CD4-positive, alpha-beta T cell (primary cell): ENCODE data around the gene RNF111. TPM values are rescaled to one million over a fixed set of nuclear protein-coding genes. Genes with fewer than 3 reads are reported as not detected.

ENCODE experiments used
- ATAC-seq: fragments of 200-7000 bp; cut with Tn5 transposase; one replicate; pipeline ENCODE4 v1.10.0; 2022; ENCODE audit warnings: mild to moderate bottlenecking; ENCODE audit not compliant: poor library complexity
- CTCF ChIA-PET: fragments of 350-600 bp; sonication (Branson Sonifier 250); formaldehyde crosslinking; loops from one replicate; lab custom pipeline; 2021; ENCODE audit warnings: antibody characterized with exemption, inconsistent platforms; lab: Charles Lee
- POLR2A ChIA-PET: fragments of 350-600 bp; sonication (Branson Sonifier 250); formaldehyde crosslinking; loops from one replicate; lab custom pipeline; 2021; ENCODE audit warnings: antibody characterized with exemption, inconsistent platforms; lab: Charles Lee
- DNase-seq, 14 experiments: peaks; one replicate each; pipeline ENCODE4 v3.0.0-alpha.2; 2013 to 2020; ENCODE audit warnings: mixed read lengths in 2 of 14
- H3K27ac ChIP-seq, 2 donors: one replicate each; pipeline versions ENCODE4 v1.5.1 to v1.7.0; 2013; ENCODE audit warnings: low read length in 2 of 2, low read depth in 1 of 2, mild to moderate bottlenecking in 1 of 2
- H3K27me3 ChIP-seq, 2 experiments: 1 replicate in 1 of 2; 2 replicates in 1 of 2; pipeline versions ENCODE4 v1.6.1 to v1.7.0; 2013; ENCODE audit warnings: low read length in 2 of 2, control low read depth in 1 of 2, mild to moderate bottlenecking in 1 of 2, moderate library complexity in 1 of 2; ENCODE audit not compliant: insufficient read depth in 2 of 2, control insufficient read depth in 1 of 2
- H3K36me3 ChIP-seq: one replicate; pipeline ENCODE4 v1.6.1; 2013; ENCODE audit warnings: low read length, control low read depth; ENCODE audit not compliant: insufficient read depth
- H3K4me1 ChIP-seq: one replicate; pipeline ENCODE4 v1.6.1; 2013; ENCODE audit warnings: low read length, control low read depth; ENCODE audit not compliant: insufficient read depth
- H3K4me3 ChIP-seq: one replicate; pipeline ENCODE4 v1.5.1; 2013; ENCODE audit warnings: mild to moderate bottlenecking, low read length, moderate library complexity
- H3K9me3 ChIP-seq, 2 experiments: 1 replicate in 1 of 2; 2 replicates in 1 of 2; pipeline versions ENCODE4 v1.6.1 to v1.7.0; 2013; ENCODE audit warnings: low read length in 2 of 2, mild to moderate bottlenecking in 2 of 2, control low read depth in 1 of 2, moderate library complexity in 1 of 2; ENCODE audit not compliant: control insufficient read depth in 1 of 2, insufficient read depth in 1 of 2
- H3K27ac Mint-ChIP-seq: one replicate; pipeline ENCODE4 v1.8.0; 2020; ENCODE audit warnings: mixed read lengths
- H3K27me3 Mint-ChIP-seq: one replicate; pipeline ENCODE4 v1.8.0; 2021; ENCODE audit warnings: mixed read lengths
- H3K36me3 Mint-ChIP-seq: one replicate; pipeline ENCODE4 v1.8.0; 2021; ENCODE audit warnings: low read depth, mixed read lengths
- H3K4me1 Mint-ChIP-seq: one replicate; pipeline ENCODE4 v1.8.0; 2021; ENCODE audit warnings: low read depth, mixed read lengths
- H3K4me3 Mint-ChIP-seq: one replicate; pipeline ENCODE4 v1.8.0; 2020; ENCODE audit warnings: mild to moderate bottlenecking, mixed read lengths
- H3K9me3 Mint-ChIP-seq: one replicate; pipeline ENCODE4 v1.8.0; 2020; ENCODE audit warnings: mixed read lengths
- intact Hi-C, 2 experiments: fragments of 100-400 bp; cut with DNase I in 1 of 2; cut with micrococcal nuclease in 1 of 2; formaldehyde crosslinking; loops; one replicate each; pipeline versions ENCODE4 v1.15.1 to v1.9.0; 2023 to 2025; cut with DNase I, micrococcal nuclease
- total RNA-seq, 174 experiments: library from RNA in 2 of 174; stranded (reverse) in 2 of 174; gene quantifications; one replicate each; pipeline ENCODE4 v1.2.3 and lab custom pipeline; 2021 to 2026
- TF ChIP-seq, protein P1 (sequence below): fragments of 200-600 bp; IDR thresholded peaks from one replicate; pipeline ENCODE4 v1.8.0; 2022; ENCODE audit warnings: antibody characterized with exemption, mild to moderate bottlenecking

Gene RNF111
- total RNA-seq, 2 experiments from 2014 or later, result 35.4 to 37.1 TPM

DNA sequence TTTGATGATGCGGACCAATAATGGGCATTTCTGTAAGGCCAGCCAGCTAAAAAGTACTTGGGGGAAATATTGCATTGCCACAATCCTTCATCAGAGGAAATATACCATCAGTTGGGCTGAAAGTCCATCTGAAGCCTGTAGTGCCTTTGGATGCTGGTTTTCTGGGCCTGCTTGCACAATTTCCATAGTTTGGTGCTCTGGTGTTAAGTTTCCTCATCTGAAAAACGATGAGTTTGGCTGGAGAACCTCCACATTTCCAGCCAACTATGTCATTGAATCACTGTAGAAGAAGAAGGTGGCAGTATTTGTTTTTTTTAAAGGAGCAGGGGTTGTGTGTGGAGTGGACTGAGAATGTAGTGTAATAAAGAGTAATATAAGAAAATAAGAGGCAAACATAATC, 127.6 kb downstream of the RNF111 start:
- Mint-ChIP-seq H3K9me3 (no peaks in the 10 kb centered on the region), H3K27me3 (no peaks in the 10 kb centered on the region), H3K4me3 (no peak overlapping the region), H3K27ac (no peak overlapping the region), H3K36me3 (no peaks in the 10 kb centered on the region), H3K4me1 (no peaks in the 10 kb centered on the region)
- CTCF ChIA-PET, result no interaction called here
- POLR2A ChIA-PET, result no interaction called here
- Histone ChIP-seq H3K27ac (no peak overlapping the region), H3K27me3 (no peaks in the 10 kb centered on the region), H3K4me3 (no peak overlapping the region), H3K36me3 (no peaks in the 10 kb centered on the region), H3K9me3 (no peaks in the 10 kb centered on the region), H3K4me1 (no peaks in the 10 kb centered on the region)
- DNase-seq (no peak), ATAC-seq (no peak)
- TF ChIP-seq, protein P1, sequence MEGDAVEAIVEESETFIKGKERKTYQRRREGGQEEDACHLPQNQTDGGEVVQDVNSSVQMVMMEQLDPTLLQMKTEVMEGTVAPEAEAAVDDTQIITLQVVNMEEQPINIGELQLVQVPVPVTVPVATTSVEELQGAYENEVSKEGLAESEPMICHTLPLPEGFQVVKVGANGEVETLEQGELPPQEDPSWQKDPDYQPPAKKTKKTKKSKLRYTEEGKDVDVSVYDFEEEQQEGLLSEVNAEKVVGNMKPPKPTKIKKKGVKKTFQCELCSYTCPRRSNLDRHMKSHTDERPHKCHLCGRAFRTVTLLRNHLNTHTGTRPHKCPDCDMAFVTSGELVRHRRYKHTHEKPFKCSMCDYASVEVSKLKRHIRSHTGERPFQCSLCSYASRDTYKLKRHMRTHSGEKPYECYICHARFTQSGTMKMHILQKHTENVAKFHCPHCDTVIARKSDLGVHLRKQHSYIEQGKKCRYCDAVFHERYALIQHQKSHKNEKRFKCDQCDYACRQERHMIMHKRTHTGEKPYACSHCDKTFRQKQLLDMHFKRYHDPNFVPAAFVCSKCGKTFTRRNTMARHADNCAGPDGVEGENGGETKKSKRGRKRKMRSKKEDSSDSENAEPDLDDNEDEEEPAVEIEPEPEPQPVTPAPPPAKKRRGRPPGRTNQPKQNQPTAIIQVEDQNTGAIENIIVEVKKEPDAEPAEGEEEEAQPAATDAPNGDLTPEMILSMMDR, result no peak
- intact Hi-C loops, result no loop called here

DNA sequence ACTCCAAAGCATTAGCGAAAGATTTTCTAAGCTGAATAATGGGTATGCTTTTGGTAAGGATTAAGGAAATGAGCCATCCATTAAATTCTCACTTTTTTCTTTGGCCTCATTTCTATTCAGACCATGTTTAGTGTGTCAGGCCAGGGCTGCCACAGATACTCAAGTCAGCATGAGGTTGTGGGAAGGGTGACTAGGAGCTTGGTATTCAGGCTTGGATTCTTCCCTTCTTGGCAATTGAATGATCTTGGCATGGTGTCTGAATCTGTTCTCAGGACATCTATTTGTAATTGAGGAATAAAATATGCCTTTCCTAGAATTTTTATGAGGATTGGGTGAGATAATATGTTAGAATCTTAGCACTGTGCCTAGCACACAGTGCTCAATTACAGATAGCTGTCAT, 128.7 kb downstream of the RNF111 start:
- no peaks in the 10 kb centered on the region for H3K4me1 Mint-ChIP-seq
- H3K4me3 Mint-ChIP-seq, result no peak overlapping the region
- ChIA-PET POLR2A (no interaction called here), CTCF (no interaction called here)
- ATAC-seq (no peak), DNase-seq (no peak)
- no peaks in the 10 kb centered on the region for H3K36me3 ChIP-seq
- no peaks in the 10 kb centered on the region for H3K36me3 Mint-ChIP-seq
- intact Hi-C loops, result no loop called here
- H3K4me1 ChIP-seq, result no peaks in the 10 kb centered on the region
- no peaks in the 10 kb centered on the region for H3K9me3 Mint-ChIP-seq
- H3K9me3 ChIP-seq, result no peaks in the 10 kb centered on the region
- TF ChIP-seq, protein P1, result no peak
- H3K27me3 ChIP-seq, result no peaks in the 10 kb centered on the region
- no peaks in the 10 kb centered on the region for H3K27me3 Mint-ChIP-seq
- no peak overlapping the region for H3K27ac Mint-ChIP-seq
- H3K27ac ChIP-seq, result no peak overlapping the region
- H3K4me3 ChIP-seq, result no peak overlapping the region

DNA sequence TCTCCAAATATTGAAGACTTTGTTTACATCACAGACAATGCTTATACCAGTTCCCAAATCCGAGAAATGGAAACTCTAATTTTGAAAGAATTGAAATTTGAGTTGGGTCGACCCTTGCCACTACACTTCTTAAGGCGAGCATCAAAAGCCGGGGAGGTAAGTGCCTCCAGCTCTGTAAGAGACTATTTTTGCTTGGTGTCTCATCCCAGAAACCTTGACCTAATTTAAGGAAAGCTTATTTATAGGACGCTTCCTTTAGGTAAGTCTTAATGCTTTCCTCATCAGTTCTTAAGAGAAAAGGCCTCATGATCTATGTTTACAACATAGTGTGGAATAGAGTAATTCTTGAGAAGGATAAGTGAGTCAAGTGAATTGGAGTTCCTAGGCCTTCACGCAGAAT, 129.3 kb downstream of the RNF111 start:
- TF ChIP-seq, protein P1, result no peak
- H3K27ac Mint-ChIP-seq, result no peak overlapping the region
- no peaks in the 10 kb centered on the region for H3K4me1 Mint-ChIP-seq
- no peaks in the 10 kb centered on the region for H3K36me3 ChIP-seq
- no peak overlapping the region for H3K27ac ChIP-seq
- ATAC-seq, result no peak
- no peaks in the 10 kb centered on the region for H3K27me3 Mint-ChIP-seq
- CTCF ChIA-PET, result no interaction called here
- no peaks in the 10 kb centered on the region for H3K9me3 ChIP-seq
- no peak for DNase-seq
- H3K4me1 ChIP-seq, result no peaks in the 10 kb centered on the region
- no peak overlapping the region for H3K4me3 Mint-ChIP-seq
- no peak overlapping the region for H3K4me3 ChIP-seq
- POLR2A ChIA-PET, result interaction anchor here (0.7 kb wide), 1 partner anchor 11 kb away, joined by 3 read pairs; no protein-coding TSS in a partner anchor
- intact Hi-C loops, result no loop called here
- H3K27me3 ChIP-seq, result no peaks in the 10 kb centered on the region
- H3K36me3 Mint-ChIP-seq, result no peaks in the 10 kb centered on the region
- no peaks in the 10 kb centered on the region for H3K9me3 Mint-ChIP-seq
